Cerebellar cortex (tissue), 1 donor: ENCODE results near the gene SMARCB1.
A peak's percentile ranks its signal among the peaks of the same experiment; 100 is the strongest.

ENCODE experiments used
- DNase-seq: peaks from one replicate; pipeline ENCODE4 v3.0.0-alpha.2; 2015; ENCODE audit warnings: low spot score

The SMARCB1 gene

GRCh38 chr22:23831781-23832180 is 45.0 kb downstream of the SMARCB1 start:
- no peak for DNase-seq

GRCh38 chr22:23832226-23833016 is 45.7 kb downstream of the SMARCB1 start:
- no peak for DNase-seq

GRCh38 chr22:23833017-23833751 is 46.4 kb downstream of the SMARCB1 start:
- no peak for DNase-seq

GRCh38 chr22:23833911-23834317 is 47.1 kb downstream of the SMARCB1 start:
- no peak for DNase-seq

- no peak for DNase-seq
These were observed 47.6 kb downstream of the SMARCB1 start for GRCh38 chr22:23834406-23834792.

DNA sequence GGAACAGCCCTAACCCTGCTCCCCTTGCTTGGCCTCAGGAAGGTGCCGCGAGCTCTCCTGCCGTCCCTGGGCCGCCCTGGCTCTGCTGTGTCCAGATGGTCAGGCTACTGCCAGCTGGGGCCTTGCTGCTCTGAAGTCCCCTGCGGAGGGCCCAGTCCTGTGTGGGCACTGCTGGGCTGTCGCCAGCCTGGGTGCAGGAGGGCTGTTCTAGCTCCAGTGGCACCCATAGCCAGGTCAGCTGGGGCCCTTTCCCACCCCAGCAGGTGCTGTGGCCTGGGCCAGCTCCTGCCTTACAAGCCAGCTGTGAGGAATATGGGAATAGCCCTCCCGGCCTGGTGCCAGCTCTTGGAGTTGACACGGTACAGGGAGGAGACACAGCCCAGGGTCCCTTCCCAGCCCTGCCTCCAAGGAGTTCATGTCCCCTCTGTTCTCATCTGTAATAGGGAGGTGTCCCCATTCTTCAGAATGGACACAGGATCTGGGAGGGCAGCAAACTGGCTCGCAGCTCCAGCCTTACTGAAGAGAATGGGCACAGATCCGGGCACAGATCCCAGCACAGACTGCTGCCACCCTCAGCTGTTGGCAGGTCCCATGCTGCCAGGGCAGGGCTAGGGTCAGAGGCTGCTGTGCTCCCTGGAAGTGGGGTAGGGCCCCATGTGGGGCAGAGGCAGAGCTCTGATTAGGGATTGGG is 48.2 kb downstream of the SMARCB1 start:
- DNase-seq, result peak; percentile 72

- DNase-seq, result peak; percentile 62
These were observed 48.8 kb downstream of the SMARCB1 start for GRCh38 chr22:23835484-23836144.

DNA sequence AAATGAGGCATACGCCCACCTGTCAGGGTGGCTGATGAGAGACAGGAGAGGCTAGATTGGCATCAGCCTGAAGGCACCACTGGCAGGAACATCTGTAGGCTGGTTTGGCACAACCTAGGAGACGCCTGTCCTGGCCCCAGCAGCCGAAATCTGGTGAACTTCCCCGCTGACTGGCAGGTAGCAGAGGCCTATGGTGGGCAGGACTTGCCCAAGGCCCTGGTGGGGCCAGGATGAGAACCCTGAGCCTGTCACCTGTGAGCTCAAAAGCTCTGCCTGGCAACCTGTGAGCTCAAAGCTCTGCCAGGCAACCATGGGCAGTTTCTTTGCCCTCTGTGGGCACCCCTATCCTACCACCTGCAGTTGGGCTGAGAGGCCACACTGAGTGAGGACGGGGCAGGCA is 49.5 kb downstream of the SMARCB1 start:
- no peak for DNase-seq

GRCh38 chr22:23836692-23837495 is 50.1 kb downstream of the SMARCB1 start:
- no peak for DNase-seq

- no peak for DNase-seq
These were observed 50.7 kb downstream of the SMARCB1 start for GRCh38 chr22:23837496-23837859.

DNA sequence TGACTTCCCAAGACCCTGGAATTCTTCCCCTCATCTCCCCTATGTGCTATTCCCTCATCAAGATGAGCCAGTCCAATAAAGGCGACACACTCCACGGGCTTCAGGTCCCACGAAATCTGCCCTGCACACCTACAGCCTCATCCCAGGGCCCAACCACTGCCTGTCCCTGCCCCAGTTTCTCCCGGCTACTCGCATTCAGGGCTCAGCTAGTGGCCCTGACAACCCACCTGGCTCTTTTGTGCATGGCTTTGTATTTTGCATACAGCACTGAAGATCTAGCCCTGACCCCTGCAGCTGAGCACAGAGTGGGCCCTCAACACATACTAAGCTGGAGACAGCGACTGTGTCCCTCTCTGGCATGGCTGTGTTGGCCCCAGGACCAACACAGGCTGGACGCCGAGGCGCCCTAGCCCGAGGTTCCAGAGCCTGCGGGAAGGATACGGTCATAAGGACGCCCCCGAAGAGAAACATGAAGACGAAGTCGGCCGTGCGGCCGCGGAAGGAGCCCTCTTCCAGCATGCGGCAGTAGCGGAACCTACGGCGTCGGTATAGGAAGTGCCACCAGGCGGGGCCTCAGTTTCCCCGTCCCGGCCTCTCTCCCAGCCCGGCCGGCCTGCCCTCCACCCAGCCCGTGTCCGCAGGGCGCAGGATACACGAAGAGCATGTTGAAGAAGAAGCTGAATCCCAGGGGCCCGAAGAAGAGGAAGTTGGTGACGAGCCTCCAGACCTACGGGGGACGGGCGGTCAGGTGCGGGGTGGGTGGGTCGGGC is 51.3 kb downstream of the SMARCB1 start:
- DNase-seq, result no peak

DNA sequence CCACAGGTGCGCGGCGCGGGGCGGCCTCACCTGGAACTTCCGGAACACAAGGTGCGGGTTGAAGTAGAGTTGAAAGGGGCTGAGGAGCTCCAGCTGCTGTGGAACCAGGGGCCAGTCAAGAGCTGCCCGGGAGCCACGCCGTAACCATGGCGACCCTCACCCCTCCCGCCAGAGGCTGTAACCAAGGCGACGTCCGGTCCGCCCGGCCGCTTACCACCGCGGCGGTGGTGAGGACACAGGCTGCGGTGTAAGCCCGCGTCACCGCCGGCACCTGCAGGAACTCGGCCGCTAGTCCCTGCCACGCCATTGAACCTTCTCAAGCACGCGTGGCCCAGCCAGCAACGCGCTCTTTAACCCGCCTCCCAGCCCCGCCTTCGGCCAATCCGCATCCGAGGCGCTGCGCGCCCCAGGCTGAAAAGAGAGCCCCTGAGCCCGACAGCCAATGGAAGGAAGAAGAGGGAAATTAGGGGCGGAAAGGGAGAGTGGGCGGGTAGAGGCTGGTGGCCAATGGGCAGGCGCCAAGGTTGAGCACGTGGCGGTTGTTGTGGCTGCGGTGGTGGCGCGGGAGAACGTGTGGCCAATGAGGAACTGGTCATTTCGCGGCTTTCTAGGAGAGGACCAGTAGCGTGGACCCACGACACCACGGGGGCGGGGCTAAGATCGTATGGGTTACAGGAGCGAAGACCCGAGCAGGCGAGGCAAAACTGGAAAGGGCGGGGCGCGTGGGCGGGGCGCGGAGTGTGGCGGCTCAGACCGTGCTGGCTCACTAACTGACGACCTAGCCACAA is 52.1 kb downstream of the SMARCB1 start, which contains the start of gene DERL3:
Gene DERL3 (minus strand): TSS at position 326 of the 788 bp plus-strand sequence. CDS start 19 bp downstream, at position 307.
- DNase-seq, result peak; percentile 92

DNA sequence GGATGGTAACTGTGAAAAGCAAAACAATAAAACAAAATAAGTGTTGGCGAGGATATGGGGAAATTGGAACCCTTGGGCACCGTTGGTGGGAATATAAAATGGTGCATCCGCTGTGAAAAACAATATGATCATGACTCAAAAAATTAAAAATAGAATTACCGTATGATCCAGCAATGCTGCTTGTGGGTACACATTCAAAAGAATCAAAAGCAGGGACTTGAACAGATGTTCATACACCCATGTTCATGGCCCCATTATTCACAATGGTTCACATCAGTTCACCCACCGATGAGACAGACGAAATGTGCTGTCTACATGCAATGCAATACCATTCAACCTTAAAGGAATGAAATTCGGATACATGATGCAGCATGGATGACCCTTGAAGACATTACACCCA is 53.3 kb downstream of the SMARCB1 start:
- no peak for DNase-seq

DNA sequence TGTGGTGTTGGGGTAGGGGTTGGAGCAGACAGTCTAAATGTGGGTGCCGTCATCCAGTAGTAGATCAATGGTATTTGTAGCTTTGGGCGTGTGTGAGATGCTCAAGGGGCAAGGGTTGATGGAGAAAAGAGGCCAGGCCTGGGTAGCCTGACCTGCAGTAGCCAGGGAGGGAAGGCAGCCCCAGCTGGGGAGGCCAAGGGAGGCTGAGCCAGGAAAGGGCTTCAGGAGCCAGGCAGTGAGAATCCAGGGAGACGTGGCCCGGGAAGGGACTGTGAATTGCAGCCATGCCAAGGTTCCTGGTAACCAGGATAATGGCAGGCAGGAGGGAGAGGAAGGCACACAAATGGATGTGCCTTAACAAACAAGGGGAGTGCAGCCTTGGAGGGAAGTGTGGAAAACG is 54.5 kb downstream of the SMARCB1 start:
- no peak for DNase-seq

DNA sequence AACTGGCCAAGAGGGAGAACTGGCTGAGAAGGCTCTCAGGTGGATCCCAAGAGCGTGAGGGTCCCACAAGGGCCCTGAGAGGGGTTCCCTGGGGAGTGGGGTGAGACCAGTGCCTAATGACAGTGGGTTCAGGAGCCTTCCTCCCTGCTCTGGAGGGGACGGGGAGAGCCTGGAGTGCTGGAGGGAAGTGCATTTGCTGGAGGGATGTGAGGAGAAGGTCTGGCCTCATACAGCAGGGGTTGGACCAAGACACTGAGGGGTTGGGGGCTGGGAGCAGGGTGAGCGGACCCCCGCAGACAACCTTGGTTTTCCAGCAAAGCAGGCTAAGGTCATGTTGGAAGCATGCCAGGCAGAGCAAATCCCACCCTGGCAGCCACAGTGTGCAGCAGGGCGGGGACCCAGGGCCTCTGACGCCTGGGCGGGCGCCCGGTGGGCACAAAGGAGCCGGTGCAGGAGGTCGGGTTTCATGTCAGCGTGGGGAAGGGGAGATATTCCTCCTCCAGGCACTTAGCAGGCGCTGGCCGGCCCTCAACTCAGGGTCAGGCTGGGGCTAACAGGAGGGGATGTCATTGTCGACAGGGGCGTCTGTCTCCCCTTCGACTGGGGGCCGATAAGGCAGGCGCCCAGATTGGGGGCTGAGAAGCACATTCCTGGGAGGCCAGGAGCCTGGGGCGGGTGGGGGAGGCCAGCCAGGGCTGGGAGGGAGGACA is 55.1 kb downstream of the SMARCB1 start:
- no peak for DNase-seq

- no peak for DNase-seq
These were observed 55.8 kb downstream of the SMARCB1 start for GRCh38 chr22:23842599-23842998.

- no peak for DNase-seq
These were observed 58.0 kb downstream of the SMARCB1 start for GRCh38 chr22:23844739-23845202.

DNA sequence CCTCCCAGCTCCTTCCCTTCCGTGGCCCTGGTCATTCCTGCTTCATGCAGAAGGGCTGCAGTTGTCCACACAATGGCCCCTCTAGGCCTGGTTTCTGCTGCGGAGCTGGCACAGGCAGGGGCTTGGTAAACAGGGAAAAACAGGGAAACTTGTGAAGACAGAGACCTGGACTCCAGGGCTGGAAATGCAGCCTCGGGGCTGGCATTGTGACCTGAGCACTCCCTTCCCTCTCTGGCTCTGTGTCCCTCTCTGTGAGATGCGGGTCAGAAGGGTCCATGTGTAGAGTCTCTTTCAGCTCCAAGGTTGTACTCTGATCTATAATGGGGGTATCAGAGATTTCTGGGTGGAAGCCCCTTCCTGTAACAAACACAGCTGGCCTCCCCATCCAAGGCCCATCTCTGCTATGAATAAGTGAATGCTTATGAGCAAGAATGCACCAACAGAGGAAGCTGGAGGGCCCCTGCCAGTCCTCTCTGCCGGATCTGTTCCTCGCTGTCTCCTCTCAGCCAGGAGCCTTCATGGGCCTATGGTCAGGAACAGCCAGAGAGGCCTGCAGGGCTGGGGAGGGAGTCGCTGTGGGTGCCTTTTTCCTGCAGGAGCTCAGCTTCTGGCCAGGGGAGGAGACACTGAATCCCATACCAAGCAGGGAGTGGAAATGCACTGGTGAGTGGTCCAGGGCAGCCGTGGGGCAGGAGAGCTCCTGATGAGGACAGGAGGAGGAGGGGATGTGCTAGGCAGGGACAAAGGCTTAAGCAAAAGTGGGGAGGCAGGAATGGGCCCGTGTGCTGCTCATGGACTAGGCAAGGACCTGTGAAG is 58.7 kb downstream of the SMARCB1 start:
- DNase-seq, result no peak
